GM21825 (cell line): ENCODE measurements around the gene EDEM3.

Experiments
- ATAC-seq: cut with Tn5 transposase; IDR thresholded peaks from one replicate; pipeline ENCODE4 v1.9.1; 2021; ENCODE audit warnings: mild to moderate bottlenecking, moderate library complexity; ENCODE audit not compliant: unreplicated experiment

The EDEM3 gene

DNA sequence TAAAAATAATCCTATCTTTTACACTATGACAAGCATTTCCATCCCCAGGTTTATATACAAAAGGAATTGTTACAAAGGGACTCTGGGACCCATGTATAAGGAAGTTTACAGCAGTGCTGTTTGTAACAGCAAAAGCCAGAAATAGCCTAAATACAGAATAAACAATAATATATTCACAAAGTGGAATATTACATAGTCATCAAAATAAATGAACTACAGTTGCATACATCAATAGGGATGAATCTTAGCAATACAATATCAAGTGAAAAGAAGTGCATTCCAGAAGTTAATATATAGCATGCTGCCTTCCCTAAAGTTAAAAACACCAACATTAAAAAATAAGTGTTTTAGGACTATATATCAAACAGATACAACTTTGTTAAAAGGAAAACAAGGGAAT lies 77.3 kb downstream of the EDEM3 start:
- ATAC-seq, result no peak

DNA sequence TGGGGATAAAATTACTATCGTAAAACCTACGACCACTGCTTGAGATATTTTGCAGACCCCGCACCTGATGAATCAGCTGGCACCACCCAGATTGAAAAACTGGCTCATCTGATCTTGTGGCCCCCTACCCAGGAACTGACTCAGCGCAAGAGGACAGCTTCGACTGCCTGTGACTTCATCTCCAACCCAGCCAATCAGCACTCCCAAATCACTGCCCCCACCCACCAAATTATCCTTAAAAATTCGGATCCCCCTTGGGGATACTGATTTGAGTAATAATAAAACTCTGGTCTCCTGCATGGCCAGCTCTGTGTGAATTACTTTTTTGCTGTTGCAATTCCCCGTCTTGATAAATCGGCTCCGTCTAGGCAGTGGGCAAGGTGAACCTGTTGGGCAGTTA lies 81.4 kb downstream of the EDEM3 start:
- ATAC-seq, result no peak

GRCh38 chr1:184672013-184672726 lies 82.5 kb downstream of the EDEM3 start:
- ATAC-seq, result no peak

DNA sequence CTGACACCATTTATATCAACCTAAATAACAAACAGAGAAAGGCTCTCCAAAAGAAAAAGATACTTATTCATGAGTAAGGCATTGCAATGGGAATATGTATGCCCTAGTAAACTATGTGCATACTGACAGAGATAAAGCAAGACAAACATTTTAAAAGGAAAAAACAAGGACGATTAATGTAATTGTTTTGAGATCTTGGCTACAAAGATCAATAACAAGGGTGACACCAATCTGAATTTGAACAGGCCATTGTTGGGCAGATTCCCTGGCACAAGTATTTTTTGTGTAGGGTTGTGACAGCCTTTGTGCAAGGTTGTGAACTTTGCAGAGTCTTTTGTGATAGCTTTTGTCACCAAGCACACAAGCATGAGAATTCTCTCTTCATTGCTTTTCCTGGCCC lies 85.3 kb downstream of the EDEM3 start:
- ATAC-seq, result no peak

DNA sequence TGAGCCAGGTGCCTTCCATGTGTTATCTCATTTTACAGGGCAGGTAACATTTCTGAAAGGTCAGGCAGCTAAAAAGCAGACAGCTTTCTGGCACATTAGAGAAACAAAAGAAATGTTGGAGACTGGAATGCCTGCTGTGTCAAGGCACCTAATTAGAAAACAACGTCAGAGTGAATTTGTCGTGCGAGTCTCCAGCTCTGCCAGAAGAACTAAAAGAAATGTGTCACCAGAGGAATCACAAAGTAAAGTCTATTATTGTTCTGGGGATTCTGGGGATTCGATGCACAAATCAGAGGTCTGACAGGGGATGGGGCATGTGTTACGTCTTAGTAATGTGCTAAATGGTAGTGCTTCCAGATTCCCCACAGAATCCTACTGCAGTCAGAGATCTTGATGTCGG lies 89.3 kb downstream of the EDEM3 start:
- ATAC-seq, result no peak

DNA sequence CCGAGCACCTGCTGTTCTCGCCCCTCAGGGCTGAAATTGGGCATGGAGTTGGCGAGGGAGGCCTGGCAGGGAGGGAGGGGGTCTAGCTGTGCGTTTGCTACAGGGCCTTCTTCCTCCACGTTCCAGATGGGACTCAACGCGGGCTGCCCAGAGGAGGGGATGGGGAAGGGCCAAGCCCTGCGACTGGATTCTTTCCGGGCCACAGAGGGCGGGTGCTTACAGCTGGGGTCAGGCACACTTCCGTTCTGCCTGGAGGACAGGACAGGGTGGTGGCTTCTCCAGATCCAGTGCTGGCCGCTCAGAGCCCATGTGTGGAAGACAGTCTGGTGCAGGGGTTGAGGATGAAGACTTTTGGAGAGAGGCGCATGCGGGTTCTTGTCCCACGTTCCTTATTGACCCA lies 90.0 kb downstream of the EDEM3 start:
- ATAC-seq, result no peak

- ATAC-seq, result no peak
Observed at GRCh38 chr1:184664042-184664660, 90.5 kb downstream of the EDEM3 start.

DNA sequence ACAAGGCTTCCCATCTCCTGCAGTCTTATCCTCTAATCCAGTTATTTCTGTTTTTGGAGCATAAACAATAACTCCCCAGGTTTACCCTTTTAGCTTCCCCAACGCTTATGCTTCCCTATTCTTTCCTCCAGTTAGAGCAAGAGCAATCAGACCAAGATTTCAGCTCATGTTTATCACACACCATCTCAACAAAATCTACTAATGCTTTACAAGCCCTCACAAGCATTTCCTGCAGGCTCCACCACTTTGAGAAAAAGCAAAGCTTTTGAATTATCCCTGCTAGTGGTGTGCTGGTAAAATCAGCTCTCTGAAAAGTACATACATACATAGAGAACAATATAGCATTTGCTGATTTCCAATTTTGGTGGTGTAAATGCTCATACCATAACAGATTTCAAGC lies 92.9 kb downstream of the EDEM3 start:
- ATAC-seq, result no peak

- no peak for ATAC-seq
Observed at GRCh38 chr1:184660462-184661191, 94.0 kb downstream of the EDEM3 start.

DNA sequence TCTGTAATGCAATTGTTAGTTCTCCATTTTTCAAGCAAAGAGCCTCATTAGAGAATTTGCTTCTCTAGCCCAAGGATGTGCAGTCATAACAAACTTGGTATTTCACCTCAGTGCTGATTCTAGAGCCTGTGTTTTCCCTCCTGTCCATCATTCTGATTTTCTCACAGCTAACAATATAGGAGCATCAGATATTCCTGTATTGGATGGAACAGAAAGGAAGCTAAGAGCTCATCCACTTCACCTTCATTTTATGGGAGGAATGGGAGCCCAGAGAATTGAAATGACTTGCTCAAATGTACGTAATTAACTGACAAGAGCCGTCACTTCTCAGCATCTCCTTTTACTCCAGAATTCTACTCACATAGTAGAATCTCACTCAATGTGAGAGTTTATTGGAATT lies 96.6 kb downstream of the EDEM3 start:
- ATAC-seq, result no peak

GRCh38 chr1:184656221-184656620 lies 98.4 kb downstream of the EDEM3 start:
- ATAC-seq, result no peak

- no peak for ATAC-seq
Observed at GRCh38 chr1:184655185-184655584, 99.5 kb downstream of the EDEM3 start.

- ATAC-seq, result no peak
Observed at GRCh38 chr1:184650177-184650866, 104.3 kb downstream of the EDEM3 start.

- peak; percentile 83 for ATAC-seq
Observed at GRCh38 chr1:184649451-184649888, 105.2 kb downstream of the EDEM3 start.

GRCh38 chr1:184648856-184649201 lies 105.8 kb downstream of the EDEM3 start:
- no peak for ATAC-seq

GRCh38 chr1:184648160-184648855 lies 106.3 kb downstream of the EDEM3 start:
- no peak for ATAC-seq

DNA sequence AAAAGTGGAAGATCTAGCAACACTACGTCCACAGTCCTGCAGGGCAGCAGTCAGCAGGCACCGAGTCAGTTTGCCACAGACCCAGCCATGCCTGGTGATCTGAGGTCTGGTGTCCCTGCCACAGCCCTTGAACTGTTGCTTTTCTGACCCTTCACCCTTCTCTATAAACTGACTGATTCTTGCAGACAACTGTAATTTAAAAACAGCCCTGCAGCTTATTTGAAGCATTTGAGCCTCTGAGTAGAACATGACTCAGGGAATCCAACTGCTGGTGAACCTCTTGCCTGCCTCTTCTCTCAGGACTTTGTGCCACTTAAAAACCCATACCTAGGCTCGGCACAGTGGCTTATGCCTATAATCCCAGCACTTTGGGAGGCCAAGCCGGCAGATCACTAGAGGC lies 107.2 kb downstream of the EDEM3 start:
- ATAC-seq, result no peak

GRCh38 chr1:184646824-184647223 lies 107.8 kb downstream of the EDEM3 start:
- ATAC-seq, result no peak

GRCh38 chr1:184646178-184646701 lies 108.4 kb downstream of the EDEM3 start:
- ATAC-seq, result no peak

DNA sequence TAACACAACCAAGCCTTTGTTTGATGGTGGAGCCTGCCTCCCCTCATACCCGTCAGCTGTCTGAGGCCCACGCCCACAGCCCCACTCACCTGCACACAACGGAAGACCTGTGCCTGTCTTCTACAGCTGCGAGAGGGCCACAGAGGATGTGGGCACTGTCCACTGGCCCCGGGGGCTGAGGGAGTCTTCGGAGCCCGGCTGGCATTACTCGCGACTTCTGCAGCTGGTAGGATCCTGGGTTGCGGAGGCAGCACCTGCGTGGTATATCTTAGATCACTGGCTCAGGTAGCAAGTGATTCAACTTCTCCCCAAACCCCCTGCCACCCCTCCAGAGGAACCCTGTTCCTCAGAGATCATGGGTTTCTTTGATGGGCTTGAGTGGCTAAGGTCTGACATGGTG lies 109.9 kb downstream of the EDEM3 start:
- no peak for ATAC-seq

DNA sequence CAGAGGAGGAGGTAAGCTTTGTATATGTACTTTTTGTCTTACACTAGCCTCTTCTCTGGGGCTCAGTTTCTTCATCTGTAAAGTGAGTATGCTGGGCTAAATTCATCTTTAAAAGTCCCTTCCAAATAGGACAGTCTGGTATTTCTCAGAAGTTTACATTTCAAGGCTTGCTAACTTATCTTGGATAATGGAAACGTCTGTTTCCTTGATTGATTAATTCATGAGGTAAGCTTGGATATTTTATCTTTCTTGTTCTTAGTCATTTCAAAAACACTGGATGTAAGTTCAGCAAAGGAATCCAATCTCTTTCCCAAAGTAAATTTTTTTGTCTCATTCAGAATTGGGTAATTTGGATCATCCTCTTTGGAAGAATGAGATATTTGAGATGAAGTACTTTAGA lies 111.0 kb downstream of the EDEM3 start:
- no peak for ATAC-seq
